HL-60/S4 (cell line): ENCODE results near the gene UNC13C.
"Not testable (repeated sequence)": the region's sequence is repeated elsewhere in the genome, so short reads cannot be mapped to it uniquely, and the experiment has no call there.

Source experiments
- in situ Hi-C: fragments of 300-500 bp; cut with MboI; formaldehyde crosslinking; loops from 2 replicates; pipeline ENCODE4 v1.14.3; 2022; ENCODE audit warnings: low sequenced_read_pairs

UNC13C gene

GRCh38 chr15:54410481-54410880 lies 432.2 kb downstream of the UNC13C start:
- in situ Hi-C loops = no loop called here

GRCh38 chr15:54424171-54424570 lies 445.9 kb downstream of the UNC13C start:
- in situ Hi-C loops = no loop called here

- in situ Hi-C loops = no loop called here
Measured at GRCh38 chr15:54428596-54428995, 450.4 kb downstream of the UNC13C start.

GRCh38 chr15:54450288-54450687 lies 472.0 kb downstream of the UNC13C start:
- in situ Hi-C loops = not testable (repeated sequence)

- in situ Hi-C loops = no loop called here
Measured at GRCh38 chr15:54456413-54456812, 478.2 kb downstream of the UNC13C start.

GRCh38 chr15:54462511-54462913 lies 484.3 kb downstream of the UNC13C start:
- in situ Hi-C loops = no loop called here

GRCh38 chr15:54481819-54482218 lies 503.6 kb downstream of the UNC13C start:
- in situ Hi-C loops = no loop called here

GRCh38 chr15:54482251-54482650 lies 504.0 kb downstream of the UNC13C start:
- in situ Hi-C loops = no loop called here

- in situ Hi-C loops = no loop called here
Measured at GRCh38 chr15:54500330-54500729, 522.1 kb downstream of the UNC13C start.

GRCh38 chr15:54502416-54503075 lies 524.3 kb downstream of the UNC13C start:
- in situ Hi-C loops = no loop called here

GRCh38 chr15:54504695-54505094 lies 526.5 kb downstream of the UNC13C start:
- in situ Hi-C loops = no loop called here

- in situ Hi-C loops = no loop called here
Measured at GRCh38 chr15:54506977-54507524, 528.8 kb downstream of the UNC13C start.

GRCh38 chr15:54514601-54515000 lies 536.4 kb downstream of the UNC13C start:
- in situ Hi-C loops = no loop called here

GRCh38 chr15:54515664-54516582 lies 537.7 kb downstream of the UNC13C start:
- in situ Hi-C loops = no loop called here

GRCh38 chr15:54517366-54517765 lies 539.1 kb downstream of the UNC13C start:
- in situ Hi-C loops = no loop called here

- in situ Hi-C loops = no loop called here
Measured at GRCh38 chr15:54518156-54518882, 540.1 kb downstream of the UNC13C start.

GRCh38 chr15:54519577-54519976 lies 541.3 kb downstream of the UNC13C start:
- in situ Hi-C loops = no loop called here

- in situ Hi-C loops = no loop called here
Measured at GRCh38 chr15:54520616-54521015, 542.4 kb downstream of the UNC13C start.

- in situ Hi-C loops = no loop called here
Measured at GRCh38 chr15:54521206-54521605, 543.0 kb downstream of the UNC13C start.

- in situ Hi-C loops = no loop called here
Measured at GRCh38 chr15:54528021-54528420, 549.8 kb downstream of the UNC13C start.

GRCh38 chr15:54540721-54541120 lies 562.5 kb downstream of the UNC13C start:
- in situ Hi-C loops = no loop called here
